Glutamatergic neuron (in vitro differentiated cells): ENCODE results near the gene EEF2. TPM values are rescaled to one million over a fixed set of nuclear protein-coding genes. Genes with fewer than 3 reads are reported as not detected.
"Not testable (repeated sequence)": the region's sequence is repeated elsewhere in the genome, so short reads cannot be mapped to it uniquely, and the experiment has no call there.

Experiments
- DNase-seq: peaks from one replicate; pipeline ENCODE4 v3.0.0; 2022
- H3K27ac Mint-ChIP-seq: one replicate; pipeline ENCODE4 v1.8.0; 2020; ENCODE audit warnings: mild to moderate bottlenecking, mixed read lengths, inconsistent platforms; ENCODE audit not compliant: unreplicated experiment
- H3K27me3 Mint-ChIP-seq: one replicate; pipeline ENCODE4 v1.8.0; 2020; ENCODE audit warnings: mild to moderate bottlenecking, moderate library complexity, mixed read lengths, inconsistent platforms; ENCODE audit not compliant: unreplicated experiment
- H3K36me3 Mint-ChIP-seq: one replicate; pipeline ENCODE4 v1.8.0; 2020; ENCODE audit warnings: mild to moderate bottlenecking, mixed read lengths, inconsistent platforms; ENCODE audit not compliant: unreplicated experiment
- H3K4me1 Mint-ChIP-seq: one replicate; pipeline ENCODE4 v1.8.0; 2020; ENCODE audit warnings: mild to moderate bottlenecking, low read depth, mixed read lengths, inconsistent platforms; ENCODE audit not compliant: unreplicated experiment
- H3K4me3 Mint-ChIP-seq: one replicate; pipeline ENCODE4 v1.8.0; 2020; ENCODE audit warnings: mild to moderate bottlenecking, mixed read lengths, inconsistent platforms; ENCODE audit not compliant: unreplicated experiment
- H3K9me3 Mint-ChIP-seq: one replicate; pipeline ENCODE4 v1.8.0; 2020; ENCODE audit warnings: mild to moderate bottlenecking, moderate library complexity, mixed read lengths, inconsistent platforms; ENCODE audit not compliant: unreplicated experiment
- CTCF ChIP-seq: fragments of 200-600 bp; sonication (generic); IDR thresholded peaks from one replicate; pipeline ENCODE4 v1.5.0; 2021; ENCODE audit not compliant: partially characterized antibody, unreplicated experiment
- total RNA-seq: library from RNA; stranded (reverse); fragmentation: NEBNext Ultra II Directional; extraction: Animal tissue kit (Norgen Biotek cat#: 25700); gene quantifications from one replicate; pipeline ENCODE4 v1.2.1, GENCODE V29; 2021; ENCODE audit not compliant: unreplicated experiment

Gene EEF2
- total RNA-seq, 1 donor from 2014 or later = 2,255 TPM

- no peak overlapping the region for H3K27ac Mint-ChIP-seq
- no peak for TF ChIP-seq CTCF
- H3K4me3 Mint-ChIP-seq = no peak overlapping the region
- peaks cover 2% of the 10 kb centered on the region for H3K9me3 Mint-ChIP-seq
- no peaks in the 10 kb centered on the region for H3K36me3 Mint-ChIP-seq
- no peaks in the 10 kb centered on the region for H3K4me1 Mint-ChIP-seq
- H3K27me3 Mint-ChIP-seq = peaks cover 12% of the 10 kb centered on the region
- no peak for DNase-seq
These were observed 41.1 kb downstream of the EEF2 start for GRCh38 chr19:3944018-3944721.

- Mint-ChIP-seq H3K27ac (no peak overlapping the region), H3K4me1 (no peaks in the 10 kb centered on the region), H3K9me3 (peaks cover 2% of the 10 kb centered on the region), H3K27me3 (peaks cover 7% of the 10 kb centered on the region), H3K4me3 (no peak overlapping the region), H3K36me3 (no peaks in the 10 kb centered on the region)
- no peak for DNase-seq
- TF ChIP-seq CTCF = no peak
These were observed 42.4 kb downstream of the EEF2 start for GRCh38 chr19:3942790-3943409.

- DNase-seq, H3K27me3 Mint-ChIP-seq, H3K9me3 Mint-ChIP-seq, H3K36me3 Mint-ChIP-seq, H3K4me1 Mint-ChIP-seq, H3K4me3 Mint-ChIP-seq, H3K27ac Mint-ChIP-seq: not testable (repeated sequence)
These were observed 46.8 kb downstream of the EEF2 start for GRCh38 chr19:3938300-3938950.

GRCh38 chr19:3936506-3937442 lies 48.5 kb downstream of the EEF2 start:
- Mint-ChIP-seq H3K4me3 (no peak overlapping the region), H3K4me1 (no peaks in the 10 kb centered on the region), H3K27me3 (peaks cover 2% of the 10 kb centered on the region), H3K27ac (no peak overlapping the region), H3K36me3 (no peaks in the 10 kb centered on the region), H3K9me3 (peaks cover 4% of the 10 kb centered on the region)
- TF ChIP-seq CTCF = no peak
- DNase-seq = no peak
